ENCODE measurements around the gene OR5T3. TPM values are rescaled to one million over a fixed set of nuclear protein-coding genes. Genes with fewer than 3 reads are reported as not detected.

The OR5T3 gene
- total and polyA plus RNA-seq, 2 of the 8 experiments (the other 6 are each of a cell fraction or from before 2014, with no cell fraction given), result not detected

DNA sequence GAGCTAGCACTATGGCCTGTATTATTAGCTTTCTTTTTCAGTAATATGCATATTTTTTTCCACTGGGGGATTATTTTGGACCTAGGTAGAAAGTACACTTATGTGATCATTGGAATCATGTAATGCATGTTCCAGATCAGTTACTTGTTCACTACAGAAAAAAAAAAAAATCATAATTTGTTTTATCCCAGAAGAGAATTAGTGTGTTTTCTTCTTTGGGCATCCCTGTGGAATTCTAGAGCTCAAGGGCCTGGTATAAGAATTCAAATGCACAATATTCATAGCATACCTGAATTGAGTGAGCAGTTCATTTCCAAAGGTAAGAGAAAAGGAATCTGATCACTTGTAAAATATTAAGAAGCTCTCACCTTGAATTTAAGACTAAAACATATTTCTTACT, 21.8 kb downstream of the OR5T3 start, which contains the start of gene OR5T1 (continued):
- TF ChIP-seq EP300 (IDR thresholded peaks at IDR 0.05; ENCODE audit: borderline replicate concordance in 1 of 2, low read depth in 2 of 2, low read length in 2 of 2), result no peak
- TF ChIP-seq JUND (IDR thresholded peaks at IDR 0.05; ENCODE audit: low read length), result no peak

Measured in H1 (cell line).